ENCODE results near the gene PRKAG2.

DNA sequence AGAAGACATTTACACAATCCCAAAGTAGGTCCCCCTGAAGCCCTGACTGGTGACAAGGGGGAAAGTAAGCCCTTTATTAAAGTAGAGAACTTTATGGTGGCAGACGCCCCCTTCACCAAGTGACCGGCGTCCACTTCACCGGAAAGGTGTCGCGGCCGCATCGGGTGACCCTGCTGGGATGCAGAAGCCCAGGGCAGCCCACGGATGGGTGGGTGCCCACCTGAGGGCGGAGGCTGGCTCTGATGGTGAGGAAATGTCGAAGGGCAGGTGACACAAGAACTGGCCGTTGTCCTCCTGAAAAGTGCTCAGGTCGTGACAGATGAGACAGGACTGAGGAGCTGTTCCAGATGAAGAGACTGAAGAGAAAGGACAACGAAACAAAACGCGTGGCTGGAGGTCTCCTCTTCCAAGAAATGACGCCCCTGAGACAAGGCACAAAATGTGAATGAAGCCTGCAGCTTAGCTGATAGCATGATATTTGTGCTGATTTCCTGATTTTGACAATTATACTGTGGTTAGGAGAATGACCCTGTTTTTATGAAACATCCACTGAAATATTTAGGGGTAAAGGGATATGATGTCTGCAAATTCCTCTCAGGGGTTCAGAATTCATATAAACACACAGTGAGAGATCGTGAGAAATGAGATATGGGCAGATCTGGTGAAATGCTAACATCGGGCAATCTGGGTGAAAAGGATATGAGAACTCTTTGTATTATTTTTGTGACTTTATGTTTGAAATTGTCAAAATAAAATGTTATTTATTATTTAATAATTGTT is 123.9 kb downstream of the PRKAG2 start:
- TF ChIP-seq, protein P1, sequence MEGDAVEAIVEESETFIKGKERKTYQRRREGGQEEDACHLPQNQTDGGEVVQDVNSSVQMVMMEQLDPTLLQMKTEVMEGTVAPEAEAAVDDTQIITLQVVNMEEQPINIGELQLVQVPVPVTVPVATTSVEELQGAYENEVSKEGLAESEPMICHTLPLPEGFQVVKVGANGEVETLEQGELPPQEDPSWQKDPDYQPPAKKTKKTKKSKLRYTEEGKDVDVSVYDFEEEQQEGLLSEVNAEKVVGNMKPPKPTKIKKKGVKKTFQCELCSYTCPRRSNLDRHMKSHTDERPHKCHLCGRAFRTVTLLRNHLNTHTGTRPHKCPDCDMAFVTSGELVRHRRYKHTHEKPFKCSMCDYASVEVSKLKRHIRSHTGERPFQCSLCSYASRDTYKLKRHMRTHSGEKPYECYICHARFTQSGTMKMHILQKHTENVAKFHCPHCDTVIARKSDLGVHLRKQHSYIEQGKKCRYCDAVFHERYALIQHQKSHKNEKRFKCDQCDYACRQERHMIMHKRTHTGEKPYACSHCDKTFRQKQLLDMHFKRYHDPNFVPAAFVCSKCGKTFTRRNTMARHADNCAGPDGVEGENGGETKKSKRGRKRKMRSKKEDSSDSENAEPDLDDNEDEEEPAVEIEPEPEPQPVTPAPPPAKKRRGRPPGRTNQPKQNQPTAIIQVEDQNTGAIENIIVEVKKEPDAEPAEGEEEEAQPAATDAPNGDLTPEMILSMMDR (IDR thresholded peaks at IDR 0.05) = no peak
- TF ChIP-seq POLR2A (IDR thresholded peaks at IDR 0.05) = no peak

Measured in Peyer's patch (tissue), 4 donors.